ES-I3 (cell line): ENCODE measurements around the gene BUB1B.

Source experiments
- H3K36me3 ChIP-seq: 2 replicates; pipeline ENCODE4 v1.6.1; 2013; ENCODE audit warnings: mild to moderate bottlenecking, low read length, control low read depth, moderate library complexity; ENCODE audit not compliant: insufficient read depth
- H3K4me1 ChIP-seq: 2 replicates; pipeline ENCODE4 v1.6.1; 2013; ENCODE audit warnings: mild to moderate bottlenecking, control low read depth, low read length; ENCODE audit not compliant: insufficient read depth
- H3K9ac ChIP-seq: 2 replicates; pipeline ENCODE4 v1.6.1; 2013; ENCODE audit warnings: low read depth, mild to moderate bottlenecking, low read length, moderate library complexity
- H3K9me3 ChIP-seq: 2 replicates; pipeline ENCODE4 v1.6.1; 2013; ENCODE audit warnings: mild to moderate bottlenecking, low read length, moderate library complexity; ENCODE audit not compliant: control insufficient read depth, insufficient read depth

The BUB1B gene

DNA sequence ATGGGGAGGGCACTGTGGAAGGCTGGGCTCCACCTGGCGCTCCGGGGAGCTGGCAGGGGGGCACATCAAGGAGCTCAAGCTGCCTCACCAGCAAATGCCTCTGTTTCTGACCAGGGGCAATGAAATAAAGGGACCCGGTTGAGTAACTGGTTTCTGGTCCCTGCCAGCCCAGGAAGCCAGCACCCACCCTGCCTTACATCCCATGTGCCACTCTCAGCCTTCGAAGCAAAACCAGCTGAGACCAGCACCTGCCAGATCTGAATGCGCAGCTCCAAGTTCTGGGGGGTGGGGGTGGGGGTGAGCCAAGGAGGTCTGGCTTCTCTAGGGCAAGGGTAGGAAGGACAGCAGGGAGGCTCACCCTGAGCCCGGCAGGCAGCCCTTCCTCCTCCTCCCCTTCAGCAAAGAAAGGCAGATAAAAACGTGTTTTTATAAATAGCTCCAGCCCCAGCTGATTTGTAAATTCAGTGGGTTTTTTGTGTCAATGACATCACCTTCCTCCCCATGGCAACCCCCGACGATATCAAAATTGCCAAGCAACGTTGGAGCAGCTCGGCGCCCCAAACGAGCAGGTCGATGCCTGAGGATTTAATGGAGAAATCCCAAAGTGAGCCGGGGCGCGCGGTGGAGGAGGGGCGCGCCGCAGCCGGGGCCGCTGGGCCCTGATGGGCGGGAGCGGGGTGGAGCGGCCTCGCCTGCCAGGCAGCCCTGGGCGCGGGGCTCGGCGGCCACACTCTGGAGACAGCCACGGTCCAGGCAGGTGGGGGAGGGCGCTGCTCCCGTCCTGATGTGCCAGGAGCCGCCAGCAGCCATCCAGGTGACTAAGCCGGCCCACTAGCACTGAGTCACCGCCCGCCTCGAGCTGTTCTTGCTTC, 77.9 kb downstream of the BUB1B start, which contains the start of gene PAK6:
Gene PAK6, plus strand, starts transcription at position 532 of the 872 bp plus-strand sequence. CDS start 25,723 bp downstream, outside the sequence.
- H3K9me3 ChIP-seq: no peaks in the 10 kb centered on the region
- no peaks in the 10 kb centered on the region for H3K36me3 ChIP-seq
- H3K9ac ChIP-seq: peak within 1 kb of the TSS; percentile 39
- H3K4me1 ChIP-seq: peaks cover 22% of the 10 kb centered on the region

DNA sequence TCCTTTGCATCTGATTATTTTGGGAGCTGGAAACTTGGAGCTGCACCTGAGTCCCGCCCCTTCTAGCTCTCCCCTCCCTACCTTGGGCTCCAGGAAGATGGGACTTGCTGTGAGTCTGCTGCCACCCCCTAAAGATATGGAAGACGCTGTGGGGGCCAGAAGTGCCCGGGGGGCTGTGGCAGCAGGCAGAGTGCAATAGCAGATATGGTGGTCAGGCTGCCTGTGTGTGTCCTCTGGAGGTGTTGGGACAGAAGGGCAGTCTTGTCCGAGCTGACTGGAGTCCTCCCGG, 78.5 kb downstream of the BUB1B start:
- Histone ChIP-seq H3K9me3 (no peaks in the 10 kb centered on the region), H3K4me1 (peaks cover 18% of the 10 kb centered on the region), H3K36me3 (no peaks in the 10 kb centered on the region), H3K9ac (peak overlapping the region; percentile 39)

DNA sequence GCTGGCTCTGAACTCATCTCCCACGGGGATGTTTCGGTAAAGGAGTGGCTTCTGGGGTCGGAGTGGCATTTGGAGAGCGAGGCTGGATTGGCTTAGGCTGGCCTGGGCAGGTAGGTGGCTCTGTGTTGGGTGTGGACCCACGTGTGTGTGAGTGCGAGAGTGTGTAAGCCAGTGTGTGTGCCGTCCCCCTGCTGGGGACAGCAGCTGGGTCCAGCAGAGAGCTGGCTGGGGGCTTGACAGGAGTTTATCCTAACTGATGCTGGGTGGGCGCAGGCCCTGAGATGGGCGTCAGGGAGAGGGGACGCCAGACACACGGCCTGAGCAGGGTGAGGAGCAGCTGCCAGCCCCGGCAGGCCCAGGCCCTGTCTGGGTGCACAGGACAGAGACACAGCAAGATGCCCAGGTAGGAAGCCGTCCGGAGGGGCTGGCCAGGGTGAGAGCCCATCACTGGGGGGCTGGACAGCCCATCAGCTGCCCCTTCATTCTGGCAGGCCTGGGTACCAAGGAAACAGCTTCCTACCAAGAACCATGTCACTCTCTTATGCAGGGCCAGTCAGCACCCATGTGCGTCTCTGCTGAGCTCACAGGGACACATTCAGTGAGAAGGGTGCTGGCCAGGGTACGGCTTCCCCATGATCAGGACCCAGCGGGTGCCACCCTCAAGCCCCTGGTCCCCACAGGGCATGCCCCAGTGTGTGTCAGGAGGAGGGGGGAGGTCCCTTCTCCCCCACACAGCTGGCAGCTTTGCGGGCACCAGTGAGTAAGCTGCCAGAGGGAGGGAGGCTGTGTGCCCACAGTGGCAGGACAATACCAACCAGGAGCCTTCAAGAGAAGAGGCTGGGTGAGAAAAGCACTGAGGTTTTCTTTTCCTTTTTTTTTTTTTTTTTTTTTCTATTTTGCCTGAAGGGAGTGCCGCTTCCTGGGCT, 79.1 kb downstream of the BUB1B start:
- H3K4me1 ChIP-seq: peaks cover 15% of the 10 kb centered on the region
- H3K9ac ChIP-seq: no peak overlapping the region
- H3K36me3 ChIP-seq: no peaks in the 10 kb centered on the region
- no peaks in the 10 kb centered on the region for H3K9me3 ChIP-seq

- no peak overlapping the region for H3K9ac ChIP-seq
- no peaks in the 10 kb centered on the region for H3K36me3 ChIP-seq
- H3K9me3 ChIP-seq: no peaks in the 10 kb centered on the region
- peaks cover 15% of the 10 kb centered on the region for H3K4me1 ChIP-seq
Measured at GRCh38 chr15:40240619-40241221, 79.9 kb downstream of the BUB1B start.

DNA sequence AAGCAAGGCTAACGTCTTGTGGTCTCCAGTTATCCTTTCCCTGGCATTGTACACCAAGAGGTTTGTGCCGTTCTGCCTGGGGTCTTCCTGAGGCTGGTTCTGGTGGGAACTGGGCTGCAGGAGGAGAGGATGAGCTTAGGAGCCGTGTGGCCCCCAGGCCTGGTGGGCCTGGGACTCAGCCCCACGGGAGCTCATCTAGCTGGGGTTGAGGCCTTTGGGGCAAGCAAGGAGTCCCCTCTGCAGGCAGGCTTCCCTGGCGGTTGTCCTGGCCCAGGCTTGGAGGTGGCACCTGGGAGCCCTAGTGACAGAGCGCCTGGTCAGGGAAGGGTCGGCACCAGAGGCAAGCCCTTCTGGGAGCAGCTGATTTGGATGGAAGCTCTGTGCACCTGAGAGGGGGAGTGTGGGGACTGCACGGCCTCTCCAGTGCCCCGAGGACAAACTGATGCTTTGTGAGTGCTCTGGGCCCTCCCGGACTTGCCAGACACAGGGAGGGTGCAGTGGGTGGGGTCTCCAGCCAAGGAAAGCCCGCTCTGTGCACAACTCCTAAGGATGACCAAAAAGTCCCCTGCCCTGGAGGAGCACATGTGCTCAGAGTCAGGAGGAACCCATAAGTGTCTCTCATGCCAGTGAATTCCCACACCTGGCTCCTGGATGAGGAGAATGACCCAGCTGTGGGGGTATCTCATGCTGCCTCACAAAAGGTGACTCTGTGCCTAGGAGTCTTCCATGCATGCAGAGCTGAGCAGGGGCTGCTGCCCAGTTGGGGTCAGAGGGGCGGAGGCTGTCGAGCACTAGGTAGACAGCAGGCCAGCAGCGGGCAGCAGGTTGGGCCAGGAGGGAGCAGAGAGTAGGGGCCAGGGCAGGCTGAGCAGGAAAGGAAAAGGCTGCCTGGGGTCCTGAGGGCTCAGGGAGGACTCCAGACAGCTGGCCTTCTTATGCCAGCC, 80.7 kb downstream of the BUB1B start:
- H3K9me3 ChIP-seq: no peaks in the 10 kb centered on the region
- H3K9ac ChIP-seq: no peak overlapping the region
- peaks cover 15% of the 10 kb centered on the region for H3K4me1 ChIP-seq
- H3K36me3 ChIP-seq: no peaks in the 10 kb centered on the region

GRCh38 chr15:40242213-40242599, 81.3 kb downstream of the BUB1B start:
- Histone ChIP-seq H3K36me3 (no peaks in the 10 kb centered on the region), H3K9ac (no peak overlapping the region), H3K4me1 (peaks cover 15% of the 10 kb centered on the region), H3K9me3 (no peaks in the 10 kb centered on the region)

DNA sequence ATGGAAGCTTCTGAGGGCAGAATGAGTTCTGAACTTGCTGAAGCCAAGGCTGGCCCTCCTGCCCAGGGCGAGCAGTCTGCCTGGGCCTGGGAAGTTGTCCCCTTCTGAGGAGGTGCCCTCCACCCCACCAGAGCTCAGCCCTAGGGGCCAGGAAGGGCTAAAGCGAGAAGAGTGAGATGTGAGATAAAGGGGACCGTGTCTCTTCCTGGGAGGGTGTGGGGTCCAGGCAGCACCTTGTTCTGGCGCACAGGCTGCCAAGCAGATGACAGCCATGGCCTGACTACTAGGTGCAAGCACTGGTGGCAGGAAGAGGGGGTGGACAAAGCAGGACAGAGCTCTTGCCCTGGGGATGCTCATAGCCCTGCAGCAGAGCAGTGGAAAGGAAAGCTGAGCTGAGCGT, 81.7 kb downstream of the BUB1B start:
- Histone ChIP-seq H3K4me1 (peaks cover 15% of the 10 kb centered on the region), H3K9ac (no peak overlapping the region), H3K36me3 (no peaks in the 10 kb centered on the region), H3K9me3 (no peaks in the 10 kb centered on the region)

GRCh38 chr15:40243126-40243810, 82.4 kb downstream of the BUB1B start:
- Histone ChIP-seq H3K9ac (no peak overlapping the region), H3K36me3 (no peaks in the 10 kb centered on the region), H3K4me1 (peaks cover 13% of the 10 kb centered on the region), H3K9me3 (no peaks in the 10 kb centered on the region)

DNA sequence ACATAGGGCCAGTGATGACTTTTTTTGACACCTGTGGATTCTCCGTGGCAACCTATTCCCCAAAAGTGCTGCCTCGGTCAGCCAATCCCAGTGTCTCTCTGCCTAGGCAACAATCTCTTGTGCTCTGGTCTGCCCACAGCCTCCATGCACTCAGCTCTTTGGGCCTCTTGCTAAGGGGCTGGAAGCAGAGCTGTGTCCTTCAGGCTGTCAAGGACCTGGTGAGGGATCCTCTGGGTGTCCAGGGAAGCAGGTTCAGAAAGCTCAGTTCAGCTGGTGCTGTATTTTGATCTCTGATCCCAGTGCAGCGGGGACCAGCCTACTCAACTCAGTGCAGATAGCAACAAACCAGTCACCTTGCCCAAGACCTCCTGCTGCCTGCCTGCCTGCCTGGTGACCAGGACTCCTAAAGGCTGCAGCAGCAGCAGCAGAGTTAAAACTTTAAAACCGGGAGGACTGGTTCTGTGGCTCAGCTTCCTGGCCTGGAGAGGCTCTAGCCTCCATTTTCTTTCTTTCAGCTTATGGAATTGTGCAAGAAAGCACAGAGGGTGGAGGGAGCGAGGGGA, 84.2 kb downstream of the BUB1B start:
- Histone ChIP-seq H3K36me3 (no peaks in the 10 kb centered on the region), H3K9ac (no peak overlapping the region), H3K9me3 (no peaks in the 10 kb centered on the region), H3K4me1 (no peaks in the 10 kb centered on the region)

GRCh38 chr15:40245666-40246450, 85.0 kb downstream of the BUB1B start:
- Histone ChIP-seq H3K9ac (no peak overlapping the region), H3K9me3 (no peaks in the 10 kb centered on the region), H3K4me1 (no peaks in the 10 kb centered on the region), H3K36me3 (no peaks in the 10 kb centered on the region)

DNA sequence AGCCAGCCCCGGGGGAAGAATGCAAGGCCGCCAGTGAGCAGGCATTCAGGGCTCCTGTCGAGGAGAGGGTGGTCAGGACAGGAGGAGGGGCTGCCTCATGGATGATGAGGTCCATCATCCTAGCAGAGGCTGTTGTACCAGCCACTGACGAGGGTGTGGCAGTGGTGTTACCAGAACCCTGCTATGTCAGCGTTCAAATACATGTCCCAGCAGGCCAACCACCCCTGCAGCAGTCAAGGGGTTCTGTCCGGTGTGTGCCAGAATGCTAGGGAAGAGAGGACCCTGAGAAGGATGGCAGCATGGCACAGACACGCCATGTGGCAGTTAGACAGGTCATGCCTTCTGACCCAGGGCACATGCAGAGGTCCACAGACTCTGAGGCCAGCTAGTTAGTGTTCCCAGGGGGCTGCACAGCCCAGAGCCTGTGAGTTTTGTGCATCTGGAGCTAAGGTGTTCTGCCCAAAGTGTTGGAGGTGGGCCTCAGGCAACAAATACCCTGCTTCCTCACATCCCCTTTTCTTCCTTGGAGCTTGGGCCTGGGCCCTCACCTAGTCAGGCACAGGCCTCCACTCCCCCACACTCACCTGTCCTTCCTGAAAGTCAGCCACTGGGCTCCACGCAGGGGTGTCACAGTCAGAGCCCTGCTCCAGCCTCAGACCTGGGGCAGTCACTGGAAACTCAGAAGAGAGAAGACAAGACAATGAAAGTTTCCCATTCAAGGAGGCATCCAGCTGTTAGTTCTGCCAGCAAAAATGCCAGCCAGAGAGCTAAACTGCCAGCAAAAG, 85.8 kb downstream of the BUB1B start:
- Histone ChIP-seq H3K4me1 (no peaks in the 10 kb centered on the region), H3K36me3 (no peaks in the 10 kb centered on the region), H3K9ac (no peak overlapping the region), H3K9me3 (no peaks in the 10 kb centered on the region)

- no peaks in the 10 kb centered on the region for H3K4me1 ChIP-seq
- H3K9me3 ChIP-seq: no peaks in the 10 kb centered on the region
- no peaks in the 10 kb centered on the region for H3K36me3 ChIP-seq
- H3K9ac ChIP-seq: no peak overlapping the region
Measured at GRCh38 chr15:40247406-40247971, 86.6 kb downstream of the BUB1B start.
